HG03095 (cell line): ENCODE measurements around the gene BOK.

ENCODE experiments used
- ATAC-seq: cut with Tn5 transposase; IDR thresholded peaks from one replicate; pipeline ENCODE4 v1.9.1; 2021; ENCODE audit warnings: moderate library complexity; ENCODE audit not compliant: unreplicated experiment

The BOK gene

DNA sequence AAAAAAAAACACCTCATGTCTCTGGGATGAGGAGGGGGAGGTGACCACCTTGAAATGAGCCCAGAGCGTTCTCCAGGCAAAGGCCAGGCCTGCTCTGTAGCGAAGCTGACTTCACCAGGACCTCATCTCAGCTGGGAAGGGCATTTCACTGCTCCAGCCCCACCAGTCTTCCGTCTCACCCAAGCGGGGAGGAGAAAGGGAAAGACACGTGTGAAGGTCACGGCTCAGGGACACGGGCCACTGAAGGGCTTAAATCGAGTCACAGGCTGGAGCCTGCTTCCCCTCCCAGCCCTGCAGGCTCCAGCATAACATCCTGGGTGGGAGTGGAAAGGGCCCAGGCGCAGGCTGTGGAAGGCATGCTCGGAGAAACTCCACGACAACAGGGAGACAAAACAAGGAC is 60.3 kb downstream of the BOK start:
- no peak for ATAC-seq

DNA sequence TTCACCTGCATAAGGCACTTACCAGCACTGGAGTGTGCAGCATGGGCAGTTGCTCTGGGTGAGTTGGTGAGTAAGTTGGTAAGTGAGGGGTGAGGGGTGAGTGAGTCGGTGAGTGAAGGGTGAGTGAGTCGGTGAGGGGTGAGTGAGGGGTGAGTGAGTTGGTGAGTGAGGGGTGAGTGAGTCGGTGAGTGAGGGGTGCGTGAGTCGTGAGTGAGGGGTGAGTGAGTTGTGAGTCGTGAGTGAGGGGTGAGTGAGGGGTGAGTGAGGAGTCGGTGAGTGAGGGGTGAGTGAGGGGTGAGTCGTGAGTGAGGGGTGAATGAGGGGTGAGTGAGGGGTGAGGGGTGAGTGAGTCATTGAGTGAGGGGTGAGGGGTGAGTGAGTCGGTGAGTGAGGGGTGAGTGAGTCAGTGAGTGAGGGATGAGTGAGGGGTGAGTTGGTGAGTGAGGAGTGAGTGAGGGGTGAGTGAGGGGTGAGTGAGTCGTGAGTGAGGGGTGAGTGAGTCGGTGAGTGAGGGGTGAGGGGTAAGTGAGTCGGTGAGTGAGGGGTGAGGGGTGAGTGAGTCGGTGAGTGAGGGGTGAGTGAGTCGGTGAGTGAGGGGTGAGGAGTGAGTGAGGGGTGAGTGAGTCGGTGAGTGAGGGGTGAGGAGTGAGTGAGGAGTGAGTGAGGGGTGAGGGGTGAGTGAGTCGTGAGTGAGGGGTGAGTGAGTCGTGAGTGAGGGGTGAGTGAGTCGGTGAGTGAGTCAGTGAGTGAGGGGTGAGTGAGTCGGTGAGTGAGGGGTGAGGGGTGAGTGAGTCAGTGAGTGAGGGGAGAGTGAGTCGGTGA is 61.3 kb downstream of the BOK start:
- ATAC-seq, result no peak

DNA sequence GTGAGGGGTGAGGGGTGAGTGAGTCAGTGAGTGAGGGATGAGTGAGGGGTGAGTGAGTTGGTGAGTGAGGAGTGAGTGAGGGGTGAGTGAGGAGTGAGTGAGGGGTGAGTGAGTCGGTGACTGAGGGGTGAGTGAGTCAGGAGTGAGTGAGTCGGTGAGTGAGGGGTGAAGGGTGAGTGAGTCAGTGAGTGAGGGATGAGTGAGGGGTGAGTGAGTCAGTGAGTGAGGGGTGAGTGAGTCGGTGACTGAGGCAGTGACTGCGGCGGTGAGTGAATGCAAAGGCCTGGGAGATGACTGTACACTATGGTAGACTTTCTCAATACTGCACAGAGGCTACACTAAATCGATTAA is 61.8 kb downstream of the BOK start:
- no peak for ATAC-seq
